Liver (tissue), 9 donors: Measurements from ENCODE around the gene CCDC88C. TPM values are rescaled to one million over a fixed set of nuclear protein-coding genes. Genes with fewer than 3 reads are reported as not detected.

ENCODE experiments used
- DNase-seq: peaks from one replicate; pipeline ENCODE4 v3.0.0-alpha.2; 2017; ENCODE audit warnings: low spot score
- H3K27ac ChIP-seq, 2 donors: one replicate each; pipeline ENCODE4 v1.7.0; 2013; ENCODE audit warnings: inconsistent platforms in 2 of 2, low read length in 2 of 2, control low read depth in 1 of 2, low read depth in 1 of 2, mild to moderate bottlenecking in 1 of 2
- H3K27me3 ChIP-seq, 4 donors: one replicate each; pipeline versions ENCODE4 v1.6.1 to v1.7.0; 2013; ENCODE audit warnings: low read length in 3 of 4, inconsistent platforms in 1 of 4, mild to moderate bottlenecking in 1 of 4, moderate library complexity in 1 of 4; ENCODE audit not compliant: control insufficient read depth in 4 of 4, insufficient read depth in 4 of 4
- H3K36me3 ChIP-seq, 4 donors: one replicate each; pipeline versions ENCODE4 v1.6.1 to v1.7.0; 2013; ENCODE audit warnings: low read length in 3 of 4, mild to moderate bottlenecking in 3 of 4, low read depth in 1 of 4, moderate library complexity in 1 of 4; ENCODE audit not compliant: control insufficient read depth in 4 of 4, insufficient read depth in 3 of 4
- H3K4me1 ChIP-seq, 4 donors: one replicate each; pipeline versions ENCODE4 v1.6.1 to v1.7.0; 2013; ENCODE audit warnings: low read length in 3 of 4, mild to moderate bottlenecking in 3 of 4, moderate library complexity in 1 of 4; ENCODE audit not compliant: control insufficient read depth in 4 of 4, insufficient read depth in 4 of 4
- H3K4me3 ChIP-seq, 3 donors: one replicate each; pipeline versions ENCODE4 v1.6.1 to v1.7.0; 2013; ENCODE audit warnings: low read length in 3 of 3, control low read depth in 1 of 3, low read depth in 1 of 3, mild to moderate bottlenecking in 1 of 3
- H3K9ac ChIP-seq, 2 donors: one replicate each; pipeline ENCODE4 v1.7.0; 2013; ENCODE audit warnings: low read length in 2 of 2, mild to moderate bottlenecking in 2 of 2, moderate library complexity in 2 of 2, control low read depth in 1 of 2, low read depth in 1 of 2
- H3K9me3 ChIP-seq, 4 donors: one replicate each; pipeline versions ENCODE4 v1.6.1 to v1.7.0; 2013; ENCODE audit warnings: low read length in 3 of 4; ENCODE audit not compliant: control insufficient read depth in 4 of 4
- ATF3 ChIP-seq: IDR thresholded peaks from 2 replicates; pipeline ENCODE4 v1.6.1; 2016; ENCODE audit warnings: antibody characterized with exemption
- FOXA1 ChIP-seq: IDR thresholded peaks from 2 replicates; pipeline ENCODE4 v1.6.1; 2016; ENCODE audit warnings: antibody characterized with exemption
- HNF4A ChIP-seq, 2 donors: conservative IDR thresholded peaks; 2 replicates each; pipeline ENCODE4 v1.6.1; 2016; ENCODE audit warnings: antibody characterized with exemption in 2 of 2, mild to moderate bottlenecking in 2 of 2
- HNF4G ChIP-seq: IDR thresholded peaks from 2 replicates; pipeline ENCODE4 v1.6.1; 2016; ENCODE audit warnings: antibody characterized with exemption
- RXRA ChIP-seq, 2 donors: IDR thresholded peaks; 2 replicates each; pipeline ENCODE4 v1.6.1; 2017 to 2018; ENCODE audit warnings: antibody characterized with exemption in 2 of 2, mild to moderate bottlenecking in 1 of 2
- SP1 ChIP-seq: IDR thresholded peaks from 2 replicates; pipeline ENCODE4 v1.6.1; 2018; ENCODE audit warnings: antibody characterized with exemption, mild to moderate bottlenecking
- WGBS: extraction: QIAGEN DNeasy Blood & Tissue Kit; methylation state at CpG from one replicate; pipeline ENCODE4 v1.1.7; 2013; 5-methylcytosine and 5-hydroxymethylcytosine counted together
- polyA plus RNA-seq, 2 donors: library from polyadenylated mRNA; stranded (reverse) in 1 of 2; unstranded in 1 of 2; fragments of 200-250 nt in 1 of 2; fragments of >200 nt in 1 of 2; fragmentation: Nextera tagmentation in 1 of 2; extraction: Ambion mirVana in 1 of 2; gene quantifications; one replicate each; pipeline versions ENCODE4 v1.2.1 to v1.2.3, GENCODE V29; 2013 to 2015
- total RNA-seq, 2 donors: library from RNA; depleted of rRNA; stranded (reverse); fragments of >200 nt; gene quantifications; one replicate each; pipeline ENCODE4 v1.2.3, GENCODE V29; 2014
- TF ChIP-seq, protein P1 (sequence below): IDR thresholded peaks from 2 replicates; pipeline ENCODE4 v1.6.1; 2016; ENCODE audit warnings: antibody characterized with exemption
- TF ChIP-seq, protein P2 (sequence below): IDR thresholded peaks from 2 replicates; pipeline ENCODE4 v1.6.1; 2016; ENCODE audit warnings: antibody characterized with exemption
- TF ChIP-seq, protein P3 (sequence below): IDR thresholded peaks from 2 replicates; pipeline ENCODE4 v1.6.1; 2016; ENCODE audit warnings: antibody characterized with exemption, mild to moderate bottlenecking
- donor health status: healthy.
- donor health status: healthy.
- donor health status: healthy.
- donor health status: healthy.
- donor health status: healthy.

Gene CCDC88C
- total and polyA plus RNA-seq, 4 donors, result 1.3 to 10.8 (median 4.0) TPM

- H3K4me1 ChIP-seq, result peaks cover 0 to 38% (median 29%) of the 10 kb centered on the region in 4 donors
- no peak overlapping the region for H3K4me3 ChIP-seq
- H3K27me3 ChIP-seq, result no peaks in the 10 kb centered on the region
- no peaks in the 10 kb centered on the region for H3K9me3 ChIP-seq
- peak; percentile 91 to 93 for TF ChIP-seq HNF4A (conservative IDR thresholded peaks at IDR 0.05)
- TF ChIP-seq FOXA1, result no peak
- peak; percentile 48 to 68 for TF ChIP-seq RXRA (IDR thresholded peaks at IDR 0.05)
- TF ChIP-seq SP1, result no peak
- TF ChIP-seq, protein P1, sequence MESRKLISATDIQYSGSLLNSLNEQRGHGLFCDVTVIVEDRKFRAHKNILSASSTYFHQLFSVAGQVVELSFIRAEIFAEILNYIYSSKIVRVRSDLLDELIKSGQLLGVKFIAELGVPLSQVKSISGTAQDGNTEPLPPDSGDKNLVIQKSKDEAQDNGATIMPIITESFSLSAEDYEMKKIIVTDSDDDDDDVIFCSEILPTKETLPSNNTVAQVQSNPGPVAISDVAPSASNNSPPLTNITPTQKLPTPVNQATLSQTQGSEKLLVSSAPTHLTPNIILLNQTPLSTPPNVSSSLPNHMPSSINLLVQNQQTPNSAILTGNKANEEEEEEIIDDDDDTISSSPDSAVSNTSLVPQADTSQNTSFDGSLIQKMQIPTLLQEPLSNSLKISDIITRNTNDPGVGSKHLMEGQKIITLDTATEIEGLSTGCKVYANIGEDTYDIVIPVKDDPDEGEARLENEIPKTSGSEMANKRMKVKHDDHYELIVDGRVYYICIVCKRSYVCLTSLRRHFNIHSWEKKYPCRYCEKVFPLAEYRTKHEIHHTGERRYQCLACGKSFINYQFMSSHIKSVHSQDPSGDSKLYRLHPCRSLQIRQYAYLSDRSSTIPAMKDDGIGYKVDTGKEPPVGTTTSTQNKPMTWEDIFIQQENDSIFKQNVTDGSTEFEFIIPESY, result no peak
- TF ChIP-seq HNF4G, result peak; percentile 69
- H3K36me3 ChIP-seq, result no peaks in the 10 kb centered on the region
- peak overlapping the region; percentile 32 to 49 for H3K27ac ChIP-seq
- peak; percentile 51 for DNase-seq
- no peak overlapping the region for H3K9ac ChIP-seq
- WGBS, result 30% methylated on average over 3 of the region's 3 CpGs
Measured at GRCh38 chr14:91331721-91332120, 85.9 kb downstream of the CCDC88C start.

DNA sequence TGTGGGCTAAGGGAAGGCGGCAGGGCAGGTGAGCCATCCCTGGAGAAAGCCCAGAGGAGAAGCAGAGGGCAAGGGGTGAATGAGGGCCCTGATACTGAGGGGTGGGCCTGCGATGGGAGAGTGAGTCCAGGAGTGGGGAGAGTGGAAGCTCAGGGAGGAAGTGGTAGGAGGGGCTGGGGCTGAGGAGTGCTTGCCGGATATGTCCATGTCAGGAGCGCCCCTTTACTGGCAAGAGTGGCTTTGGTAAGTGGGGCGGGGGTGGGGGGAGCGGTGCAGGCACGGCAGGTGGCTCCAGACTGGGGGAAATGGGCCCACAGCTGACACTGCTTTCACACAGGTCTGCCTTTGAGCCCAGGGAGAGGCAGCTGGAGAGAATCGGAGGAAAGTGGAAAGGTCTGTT lies 86.8 kb downstream of the CCDC88C start:
- H3K4me1 ChIP-seq, result peaks cover 0 to 38% (median 29%) of the 10 kb centered on the region in 4 donors
- no peak for DNase-seq
- no peaks in the 10 kb centered on the region for H3K9me3 ChIP-seq
- TF ChIP-seq, protein P2, sequence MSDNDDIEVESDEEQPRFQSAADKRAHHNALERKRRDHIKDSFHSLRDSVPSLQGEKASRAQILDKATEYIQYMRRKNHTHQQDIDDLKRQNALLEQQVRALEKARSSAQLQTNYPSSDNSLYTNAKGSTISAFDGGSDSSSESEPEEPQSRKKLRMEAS, result no peak
- TF ChIP-seq ATF3, result no peak
- WGBS, result 81% methylated on average over 8 of the region's 8 CpGs
- no peak overlapping the region for H3K9ac ChIP-seq
- H3K27me3 ChIP-seq, result no peaks in the 10 kb centered on the region
- H3K4me3 ChIP-seq, result no peak overlapping the region
- no peak overlapping the region for H3K27ac ChIP-seq
- H3K36me3 ChIP-seq, result no peaks in the 10 kb centered on the region

DNA sequence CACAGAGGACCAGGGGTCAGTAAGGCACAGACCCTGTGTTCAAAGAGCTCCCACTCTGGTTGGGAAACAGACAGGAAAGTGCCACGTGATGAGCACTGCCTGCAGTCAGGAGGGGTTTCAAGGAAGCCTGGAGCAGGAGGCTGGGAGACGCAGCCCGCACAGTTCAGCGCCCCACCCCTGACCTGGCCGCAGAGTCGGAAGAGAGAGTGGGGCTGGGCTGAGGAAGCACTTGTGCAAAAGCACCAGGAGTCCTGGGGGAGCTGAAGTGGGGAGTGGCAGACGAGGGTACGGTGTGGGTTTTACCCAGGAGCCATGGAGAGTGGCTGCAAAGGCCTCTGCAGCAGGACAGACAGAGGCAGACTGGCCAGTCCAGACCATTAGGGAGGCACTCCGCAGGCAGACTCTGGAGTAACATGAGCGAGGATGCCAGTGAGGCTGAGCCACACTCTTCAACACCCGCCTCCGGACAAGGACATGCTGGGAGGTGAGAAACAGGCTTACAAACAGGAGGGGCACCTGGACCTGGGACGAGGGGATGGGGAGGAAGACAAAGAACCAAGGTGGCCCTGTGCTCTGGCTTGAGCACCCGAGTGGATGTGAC lies 87.4 kb downstream of the CCDC88C start:
- Histone ChIP-seq H3K9me3 (no peaks in the 10 kb centered on the region), H3K27ac (no peak overlapping the region), H3K27me3 (no peaks in the 10 kb centered on the region), H3K9ac (no peak overlapping the region), H3K4me3 (no peak overlapping the region), H3K36me3 (no peaks in the 10 kb centered on the region), H3K4me1 (peaks cover 0 to 38% (median 29%) of the 10 kb centered on the region in 4 donors)
- DNase-seq, result peak; percentile 50
- TF ChIP-seq, protein P3, sequence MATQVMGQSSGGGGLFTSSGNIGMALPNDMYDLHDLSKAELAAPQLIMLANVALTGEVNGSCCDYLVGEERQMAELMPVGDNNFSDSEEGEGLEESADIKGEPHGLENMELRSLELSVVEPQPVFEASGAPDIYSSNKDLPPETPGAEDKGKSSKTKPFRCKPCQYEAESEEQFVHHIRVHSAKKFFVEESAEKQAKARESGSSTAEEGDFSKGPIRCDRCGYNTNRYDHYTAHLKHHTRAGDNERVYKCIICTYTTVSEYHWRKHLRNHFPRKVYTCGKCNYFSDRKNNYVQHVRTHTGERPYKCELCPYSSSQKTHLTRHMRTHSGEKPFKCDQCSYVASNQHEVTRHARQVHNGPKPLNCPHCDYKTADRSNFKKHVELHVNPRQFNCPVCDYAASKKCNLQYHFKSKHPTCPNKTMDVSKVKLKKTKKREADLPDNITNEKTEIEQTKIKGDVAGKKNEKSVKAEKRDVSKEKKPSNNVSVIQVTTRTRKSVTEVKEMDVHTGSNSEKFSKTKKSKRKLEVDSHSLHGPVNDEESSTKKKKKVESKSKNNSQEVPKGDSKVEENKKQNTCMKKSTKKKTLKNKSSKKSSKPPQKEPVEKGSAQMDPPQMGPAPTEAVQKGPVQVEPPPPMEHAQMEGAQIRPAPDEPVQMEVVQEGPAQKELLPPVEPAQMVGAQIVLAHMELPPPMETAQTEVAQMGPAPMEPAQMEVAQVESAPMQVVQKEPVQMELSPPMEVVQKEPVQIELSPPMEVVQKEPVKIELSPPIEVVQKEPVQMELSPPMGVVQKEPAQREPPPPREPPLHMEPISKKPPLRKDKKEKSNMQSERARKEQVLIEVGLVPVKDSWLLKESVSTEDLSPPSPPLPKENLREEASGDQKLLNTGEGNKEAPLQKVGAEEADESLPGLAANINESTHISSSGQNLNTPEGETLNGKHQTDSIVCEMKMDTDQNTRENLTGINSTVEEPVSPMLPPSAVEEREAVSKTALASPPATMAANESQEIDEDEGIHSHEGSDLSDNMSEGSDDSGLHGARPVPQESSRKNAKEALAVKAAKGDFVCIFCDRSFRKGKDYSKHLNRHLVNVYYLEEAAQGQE, result no peak
- WGBS, result 88% methylated on average over 14 of the region's 14 CpGs
